HepG2 (cell line): ENCODE results near the gene SF3A2. TPM values are rescaled to one million over a fixed set of nuclear protein-coding genes. Genes with fewer than 3 reads are reported as not detected.

Source experiments
- BRCA1 ChIP-seq: sonication (generic); formaldehyde crosslinking; IDR thresholded peaks from 2 replicates; pipeline ENCODE4 v1.4.0; 2020; ENCODE audit warnings: missing genetic modification reagents
- ELF4 ChIP-seq: sonication (generic); formaldehyde crosslinking; IDR thresholded peaks from 2 replicates; pipeline ENCODE4 v1.5.0; 2020; ENCODE audit warnings: missing genetic modification reagents, mild to moderate bottlenecking, moderate library complexity, borderline replicate concordance
- LCORL ChIP-seq, 2 experiments: fragments of 450-650 bp in 1 of 2; sonication (generic) in 1 of 2; formaldehyde crosslinking in 1 of 2; IDR thresholded peaks; 2 replicates each; pipeline versions ENCODE4 v1.5.0 to v1.6.1; 2017 to 2020; ENCODE audit warnings: antibody characterized with exemption in 1 of 2, missing genetic modification reagents in 1 of 2
- MEF2D ChIP-seq: sonication (generic); formaldehyde crosslinking; IDR thresholded peaks from 2 replicates; pipeline ENCODE4 v1.5.1; 2020; ENCODE audit warnings: mild to moderate bottlenecking, missing genetic modification reagents
- NAIF1 ChIP-seq: sonication (generic); formaldehyde crosslinking; IDR thresholded peaks from 2 replicates; pipeline ENCODE4 v1.5.0; 2020; ENCODE audit warnings: mild to moderate bottlenecking, missing genetic modification reagents, borderline replicate concordance
- PAXIP1 ChIP-seq: sonication (generic); formaldehyde crosslinking; conservative IDR thresholded peaks from 2 replicates; pipeline ENCODE4 v1.4.0; 2020; ENCODE audit warnings: mild to moderate bottlenecking, missing genetic modification reagents, moderate library complexity
- RFX5 ChIP-seq: IDR thresholded peaks from 2 replicates; pipeline ENCODE4 v1.6.1; 2011; ENCODE audit warnings: low read depth, low read length, improper control_type of control experiment
- TEAD3 ChIP-seq: optimal IDR thresholded peaks from 2 replicates; pipeline ENCODE3; 2016; ENCODE audit warnings: borderline replicate concordance
- TFDP1 ChIP-seq: IDR thresholded peaks from 2 replicates; pipeline ENCODE4 v1.6.1; 2016; ENCODE audit warnings: missing compliant biosample characterization, missing genetic modification reagents, borderline replicate concordance
- YEATS4 ChIP-seq: sonication (generic); formaldehyde crosslinking; IDR thresholded peaks from 2 replicates; pipeline ENCODE4 v1.4.0; 2020; ENCODE audit warnings: missing genetic modification reagents, borderline replicate concordance
- ZBTB3 ChIP-seq: sonication (generic); formaldehyde crosslinking; IDR thresholded peaks from 2 replicates; pipeline ENCODE4 v1.4.0; 2020; ENCODE audit warnings: low read depth, mild to moderate bottlenecking, moderate library complexity, missing genetic modification reagents, borderline replicate concordance
- ZBTB46 ChIP-seq: sonication (generic); formaldehyde crosslinking; IDR thresholded peaks from 2 replicates; pipeline ENCODE4 v1.4.0; 2020; ENCODE audit warnings: mild to moderate bottlenecking, missing genetic modification reagents, borderline replicate concordance
- ZNF256 ChIP-seq: sonication (generic); formaldehyde crosslinking; conservative IDR thresholded peaks from 2 replicates; pipeline ENCODE4 v1.4.0; 2020; ENCODE audit warnings: missing genetic modification reagents
- ZNF468 ChIP-seq: sonication (generic); formaldehyde crosslinking; IDR thresholded peaks from 2 replicates; pipeline ENCODE4 v1.8.0; 2022; ENCODE audit warnings: mild to moderate bottlenecking, moderate library complexity, missing genetic modification reagents
- ZNF577 ChIP-seq: sonication (generic); formaldehyde crosslinking; IDR thresholded peaks from 2 replicates; pipeline ENCODE4 v1.4.0; 2020; ENCODE audit warnings: mild to moderate bottlenecking, low read depth, missing genetic modification reagents, borderline replicate concordance
- ZNF580 ChIP-seq: IDR thresholded peaks from 2 replicates; pipeline ENCODE4 v1.6.1; 2016; ENCODE audit warnings: low read depth, borderline replicate concordance
- ZNF883 ChIP-seq: sonication (generic); formaldehyde crosslinking; IDR thresholded peaks from 2 replicates; pipeline ENCODE4 v1.5.1; 2020; ENCODE audit warnings: mild to moderate bottlenecking, missing genetic modification reagents; ENCODE audit errors: not compliant biosample characterization
- ZXDC ChIP-seq: sonication (generic); formaldehyde crosslinking; IDR thresholded peaks from 2 replicates; pipeline ENCODE4 v1.5.0; 2020; ENCODE audit warnings: mild to moderate bottlenecking, missing genetic modification reagents
- polyA plus RNA-seq, 8 experiments: library from polyadenylated mRNA; depleted of rRNA in 3 of 8; stranded (reverse) in 7 of 8; unstranded in 1 of 8; fragments of >200 nt; fragmentation: Illumina TruSeq in 4 of 8; extraction: Trizol in 4 of 8; gene quantifications; 2 replicates each; pipeline versions ENCODE4 v1.2.1 to v1.2.3, GENCODE V29; 2011 to 2016; ENCODE audit warnings: low read depth in 4 of 8, missing spikeins in 1 of 8, mixed read lengths in 1 of 8; ENCODE audit not compliant: insufficient read depth in 1 of 8
- total RNA-seq, 5 experiments: library from RNA; depleted of rRNA; stranded (reverse); fragments of >200 nt; fragmentation: Illumina TruSeq; extraction: Trizol; gene quantifications; 2 replicates each; pipeline ENCODE4 v1.2.3, GENCODE V29; 2016; ENCODE audit warnings: low read depth in 1 of 5

The SF3A2 gene
- total and polyA plus RNA-seq, 2 of the 13 experiments (the other 11 are each of a cell fraction or from before 2014, with no cell fraction given) = 8.6 to 8.8 TPM

- TF ChIP-seq ZNF883 = no peak
- no peak for TF ChIP-seq ZNF577
- no peak for TF ChIP-seq ELF4 (CRISPR knock-in tag)
- TF ChIP-seq ZXDC = 0 out of 2 replicates have a peak, but pooled peaks have one; percentile 58
- peak; percentile 61; the same call in 1 of the 2 replicates for TF ChIP-seq TFDP1
- no peak for TF ChIP-seq TEAD3 (CRISPR knock-in tag)
- TF ChIP-seq ZNF580 (CRISPR knock-in tag) = peak; percentile 31; the same call in 1 of the 2 replicates
- no peak for TF ChIP-seq RFX5
- 0 out of 2 replicates have a peak, but pooled peaks have one; percentile 32 for TF ChIP-seq BRCA1 (CRISPR knock-in tag)
- no peak for TF ChIP-seq NAIF1 (CRISPR knock-in tag)
- TF ChIP-seq YEATS4 (CRISPR knock-in tag) = no peak
- no peak for TF ChIP-seq LCORL (IDR thresholded peaks at IDR 0.05)
- TF ChIP-seq LCORL (CRISPR knock-in tag; IDR thresholded peaks at IDR 0.05) = peak; percentile 61
- no peak for TF ChIP-seq ZBTB3 (CRISPR knock-in tag)
- TF ChIP-seq ZNF468 = no peak
- TF ChIP-seq ZBTB46 (CRISPR knock-in tag) = no peak
- TF ChIP-seq MEF2D (CRISPR knock-in tag) = no peak; the same call in 1 of the 2 replicates
- TF ChIP-seq ZNF256 (CRISPR knock-in tag) = no peak
- TF ChIP-seq PAXIP1 (CRISPR knock-in tag) = peak; percentile 54; the same call in 1 of the 2 replicates
Measured at GRCh38 chr19:2235381-2236063, 1.1 kb upstream of the SF3A2 start (continued).
